GM12892 (cell line): ENCODE results near the gene GRIN2B.

Experiments used
- POLR2A ChIP-seq: IDR thresholded peaks from 2 replicates; pipeline ENCODE4 v1.6.1; 2011; ENCODE audit warnings: low read depth, low read length, control low read depth
- POLR2AphosphoS5 ChIP-seq: IDR thresholded peaks from 2 replicates; pipeline ENCODE4 v1.6.1; 2011; ENCODE audit warnings: low read depth, low read length, control low read depth

- TF ChIP-seq POLR2A (no peak), POLR2AphosphoS5 (no peak)
These were observed 588 bp upstream of the GRIN2B start for GRCh38 chr12:13981990-13982389.
